Stimulated activated CD8-positive, alpha-beta memory T cell treated with anti-CD3 and anti-CD28 coated beads, Interleukin-12 subunit alpha, Interleukin-12 subunit beta, amount 100 ng/mL, for 1 hour (primary cell): ENCODE measurements around the gene PAWR.
"Not testable (repeated sequence)": the region's sequence is repeated elsewhere in the genome, so short reads cannot be mapped to it uniquely, and the experiment has no call there.

Experiments used
- DNase-seq: peaks from one replicate; pipeline ENCODE4 v3.0.0-alpha.2; 2020; ENCODE audit warnings: low read depth

The PAWR gene

GRCh38 chr12:79591988-79592387, 98.8 kb downstream of the PAWR start:
- DNase-seq = no peak

DNA sequence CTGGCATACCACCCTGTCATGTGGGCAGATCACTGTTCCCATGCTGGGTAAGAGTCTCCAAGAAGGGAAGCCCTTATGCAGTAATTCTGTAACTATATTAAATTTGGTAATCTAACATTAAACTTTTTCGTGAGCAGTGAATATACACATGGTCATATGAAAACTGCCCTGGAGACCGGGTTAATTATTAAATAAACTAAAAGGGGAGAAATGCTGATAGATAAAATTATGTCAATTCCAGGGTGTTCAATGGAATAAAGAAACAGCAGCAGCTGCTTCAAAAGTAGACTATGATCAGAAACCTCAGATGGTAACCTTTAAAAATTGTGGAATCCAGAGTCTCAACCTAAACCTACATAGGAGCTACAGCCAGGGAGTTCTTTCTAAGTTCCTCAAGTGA, 100.0 kb downstream of the PAWR start:
- no peak for DNase-seq

DNA sequence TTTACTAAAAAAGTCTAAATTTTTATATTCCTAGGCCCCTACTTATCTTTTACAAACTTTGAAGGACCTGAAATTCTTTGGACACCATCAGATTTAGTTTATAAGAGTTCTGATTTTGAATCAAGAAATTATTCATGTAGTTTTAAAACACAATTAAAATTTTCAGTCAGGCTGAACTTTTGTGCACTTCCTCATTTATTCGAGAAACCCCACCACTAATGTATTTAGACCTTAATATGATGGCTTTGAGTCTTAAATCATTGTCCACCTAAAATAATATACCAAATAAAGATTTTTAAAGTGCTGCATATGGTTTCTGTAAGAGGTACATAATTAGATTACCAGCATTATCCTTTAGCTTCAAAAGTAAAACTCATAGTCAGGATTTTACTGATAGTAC, 103.4 kb downstream of the PAWR start:
- DNase-seq = no peak

GRCh38 chr12:79585147-79585546, 105.6 kb downstream of the PAWR start:
- no peak for DNase-seq

DNA sequence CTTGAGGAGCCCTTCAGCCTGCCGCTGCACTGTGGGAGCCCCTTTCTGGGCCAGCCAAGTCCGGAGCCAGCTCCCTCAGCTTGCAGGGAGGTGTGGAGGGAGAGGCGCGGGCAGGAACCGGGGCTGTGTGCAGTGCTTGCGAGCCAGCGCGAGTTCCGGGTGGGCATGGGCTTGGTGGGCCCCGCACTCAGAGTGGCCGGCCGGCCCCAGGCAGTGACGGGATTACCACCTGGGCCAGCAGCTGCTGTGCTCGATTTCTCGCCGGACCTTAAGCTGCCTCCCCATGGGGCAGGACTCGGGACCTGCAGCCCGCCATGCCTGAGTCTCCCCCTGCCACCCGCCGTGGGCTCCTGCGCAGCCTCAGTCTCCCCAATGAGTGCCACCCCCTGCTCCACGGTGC, 116.9 kb downstream of the PAWR start:
- no peak for DNase-seq

- DNase-seq = no peak
These were observed 121.1 kb downstream of the PAWR start for GRCh38 chr12:79569679-79570078.

DNA sequence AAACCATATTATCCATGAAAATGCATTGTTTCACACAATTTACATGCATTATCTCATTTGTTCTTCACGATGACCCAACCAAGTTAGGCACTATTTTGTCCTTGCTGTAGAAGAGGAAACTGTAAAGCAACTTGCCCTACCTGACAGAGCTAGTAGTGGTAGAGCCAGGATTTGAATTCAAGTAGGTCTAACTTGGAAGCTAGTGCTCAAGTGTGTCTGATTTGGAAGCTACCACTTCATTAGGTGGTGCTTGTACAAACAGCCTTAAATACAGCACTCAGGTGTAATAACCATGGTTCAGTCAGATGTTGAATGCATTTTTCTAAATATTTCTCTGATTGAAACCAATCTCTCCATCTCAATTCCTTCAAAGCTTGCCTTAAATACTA, 123.6 kb downstream of the PAWR start:
- DNase-seq = no peak

DNA sequence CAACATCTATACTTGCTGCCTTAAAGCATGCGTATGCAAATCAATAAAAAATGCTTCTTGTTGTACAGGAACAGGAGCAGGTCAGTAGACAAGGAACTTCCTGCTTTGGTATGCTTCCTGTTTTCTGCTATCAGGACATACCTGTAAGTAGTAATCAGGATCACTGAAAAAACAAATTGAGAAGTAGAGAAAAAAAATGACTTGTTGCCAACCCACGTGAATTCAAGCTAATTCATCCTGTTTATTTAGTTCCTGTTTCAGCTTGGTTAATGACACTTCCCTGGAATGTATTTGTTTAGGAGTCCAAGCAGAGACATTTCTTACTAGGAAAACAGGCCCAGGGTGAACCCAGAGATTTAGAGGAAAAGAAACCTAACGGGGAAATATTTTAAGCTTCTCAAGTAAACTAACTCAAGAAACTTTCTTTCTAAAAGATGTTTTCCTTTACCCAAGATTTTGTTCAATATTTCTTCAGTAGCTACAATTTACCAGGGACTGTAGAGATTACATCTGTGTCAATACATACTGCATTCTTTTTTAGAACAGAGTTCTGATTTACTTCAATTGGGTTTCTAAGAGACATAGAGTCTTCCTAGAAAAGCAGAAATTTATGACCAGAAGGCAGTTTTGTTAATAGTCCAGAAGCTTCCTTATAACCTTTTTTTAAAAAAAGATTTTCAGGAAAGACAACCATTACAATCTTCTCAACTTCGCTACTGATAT, 124.2 kb downstream of the PAWR start:
- DNase-seq = no peak

DNA sequence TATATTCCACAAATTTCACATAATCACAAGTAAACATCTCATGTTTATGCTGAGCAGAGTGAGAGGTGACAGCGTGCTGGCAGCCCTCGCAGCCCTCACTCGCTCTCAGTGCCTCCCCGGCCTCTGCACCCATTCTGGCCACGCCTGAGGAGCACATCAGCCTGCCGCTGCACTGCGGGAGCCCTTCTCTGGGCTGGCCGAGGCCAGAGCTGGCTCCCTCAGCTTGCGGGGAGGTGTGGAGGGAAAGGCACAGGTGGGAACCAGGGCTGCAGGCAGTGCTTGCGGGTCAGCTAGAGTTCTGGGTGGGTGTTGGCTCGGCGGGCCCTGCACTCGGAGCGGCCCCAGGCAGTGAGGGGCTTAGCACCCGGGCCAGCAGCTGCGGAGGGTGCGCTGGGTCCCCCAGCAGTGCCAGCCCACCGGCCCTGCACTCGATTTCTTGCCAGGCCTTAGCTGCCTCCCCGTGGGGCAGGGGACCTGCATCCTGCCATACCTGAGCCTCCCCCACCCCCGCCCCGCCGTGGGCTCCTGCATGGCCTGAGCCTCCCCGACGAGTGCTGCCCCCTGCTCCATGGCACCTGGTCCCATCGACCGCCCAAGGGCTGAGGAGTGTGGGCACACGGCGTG, 125.9 kb downstream of the PAWR start:
- not testable (repeated sequence) for DNase-seq

GRCh38 chr12:79563021-79563740, 127.6 kb downstream of the PAWR start:
- no peak for DNase-seq

DNA sequence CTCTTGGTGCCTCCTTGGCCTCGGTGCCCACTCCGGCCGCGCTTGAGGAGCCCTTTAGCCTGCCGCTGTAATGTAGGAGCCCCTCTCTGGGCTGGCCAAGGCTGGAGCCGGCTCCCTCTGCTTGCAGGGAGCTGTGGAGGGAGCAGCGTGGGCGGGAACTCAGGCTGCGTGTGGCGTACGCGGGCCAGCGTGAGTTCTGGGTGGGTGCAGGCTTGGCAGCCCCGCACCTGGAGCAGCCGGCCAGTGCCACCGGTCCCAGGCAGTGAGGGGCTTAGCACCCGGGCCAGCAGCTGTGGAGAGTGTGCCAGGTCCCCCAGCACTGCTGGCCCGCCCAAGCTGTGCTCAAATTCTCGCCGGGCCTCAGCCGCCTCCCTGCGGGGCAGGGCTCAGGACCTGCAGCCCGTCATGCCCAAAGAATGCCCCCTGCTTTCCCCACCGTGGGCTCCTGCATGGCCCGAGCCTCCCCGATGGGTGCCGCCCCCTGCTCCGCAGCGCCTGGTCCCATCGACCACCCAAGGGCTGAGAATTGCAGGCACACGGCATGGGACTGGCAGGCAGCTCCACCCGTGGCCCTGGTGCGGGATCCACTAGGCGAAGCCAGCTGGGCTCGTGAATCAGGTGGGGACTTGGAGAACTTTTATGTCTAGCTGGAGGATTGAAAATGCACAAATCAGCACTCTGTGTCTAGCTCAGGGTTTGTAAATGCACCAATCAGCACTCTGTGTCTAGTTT, 129.2 kb downstream of the PAWR start:
- DNase-seq = no peak

DNA sequence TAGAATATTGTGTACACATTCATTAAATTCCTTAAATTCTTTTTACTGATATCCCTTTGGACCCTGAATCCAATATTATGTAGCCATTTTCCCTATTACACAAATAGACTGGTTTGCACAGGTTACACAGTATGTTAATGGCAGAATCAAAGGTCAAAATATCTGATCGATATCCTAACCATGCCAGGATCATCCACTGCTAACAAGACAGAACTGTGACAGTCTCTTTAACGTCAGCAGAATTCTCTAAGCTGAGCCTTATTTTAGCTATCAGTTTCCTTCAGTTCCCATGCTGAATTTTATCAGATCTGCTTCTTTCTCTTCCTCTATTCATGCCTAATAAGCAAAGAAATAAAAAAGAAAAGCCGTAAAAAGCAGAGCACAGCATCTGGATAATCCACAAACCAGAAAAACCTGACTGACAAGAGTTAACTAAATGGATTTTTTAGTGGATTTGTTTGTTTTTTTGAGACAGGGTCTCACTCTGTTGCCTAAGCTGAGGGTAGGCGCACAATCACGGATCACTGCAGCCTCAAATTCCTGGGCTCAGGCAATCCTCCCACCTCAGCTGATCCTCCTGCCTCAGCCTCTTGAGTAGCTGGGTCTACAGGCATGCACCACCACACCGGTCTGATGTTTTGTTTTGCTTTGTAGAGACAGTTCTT, 130.4 kb downstream of the PAWR start:
- DNase-seq = no peak

DNA sequence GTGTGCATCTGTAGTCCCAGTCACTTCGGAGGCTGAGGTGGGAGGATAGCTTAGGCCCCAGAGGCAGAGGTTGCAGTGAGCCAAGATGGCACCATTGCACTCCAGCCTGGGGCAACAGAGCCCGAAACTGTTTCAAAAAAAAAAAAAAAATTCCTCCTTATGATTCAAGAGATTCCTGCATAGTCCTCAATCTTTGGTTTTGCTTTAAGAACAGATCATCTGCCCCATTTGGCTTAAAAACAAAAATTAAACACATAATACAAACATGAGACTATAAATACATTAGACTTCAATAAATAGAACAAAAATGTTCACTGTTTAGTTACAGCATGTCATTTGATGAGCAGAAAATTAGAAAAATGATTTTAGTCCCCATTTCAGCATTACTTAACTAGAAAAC, 131.2 kb downstream of the PAWR start:
- DNase-seq = no peak

GRCh38 chr12:79558924-79559469, 131.8 kb downstream of the PAWR start:
- no peak for DNase-seq

DNA sequence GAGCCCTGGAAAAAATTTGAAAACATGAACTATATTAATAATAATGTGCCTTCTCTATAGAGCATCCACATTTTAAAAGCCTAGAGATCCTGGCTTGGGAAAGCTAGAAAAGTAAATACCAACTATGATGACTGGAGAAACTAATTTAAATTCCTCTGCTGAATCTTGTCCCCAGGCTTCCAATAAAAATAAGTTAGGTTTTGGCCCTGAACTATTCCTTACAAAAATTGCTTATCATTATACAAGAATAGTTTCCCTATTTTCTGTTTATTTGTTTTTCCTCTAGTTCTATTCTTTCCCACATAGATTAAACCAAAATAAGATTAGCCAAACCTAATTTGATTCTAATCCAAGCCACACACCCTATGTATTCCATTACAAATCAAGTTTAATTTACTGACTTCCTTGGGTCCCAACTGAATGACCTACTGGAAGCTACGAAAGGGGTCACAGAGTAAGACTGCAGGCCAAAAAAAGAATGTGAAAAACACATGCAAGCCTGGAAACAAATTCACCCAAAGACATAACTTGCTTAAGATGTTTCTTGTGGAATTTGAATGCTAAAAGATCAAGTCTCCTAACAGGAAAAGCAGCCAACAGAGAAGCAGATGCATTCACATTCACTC, 133.0 kb downstream of the PAWR start:
- no peak for DNase-seq

DNA sequence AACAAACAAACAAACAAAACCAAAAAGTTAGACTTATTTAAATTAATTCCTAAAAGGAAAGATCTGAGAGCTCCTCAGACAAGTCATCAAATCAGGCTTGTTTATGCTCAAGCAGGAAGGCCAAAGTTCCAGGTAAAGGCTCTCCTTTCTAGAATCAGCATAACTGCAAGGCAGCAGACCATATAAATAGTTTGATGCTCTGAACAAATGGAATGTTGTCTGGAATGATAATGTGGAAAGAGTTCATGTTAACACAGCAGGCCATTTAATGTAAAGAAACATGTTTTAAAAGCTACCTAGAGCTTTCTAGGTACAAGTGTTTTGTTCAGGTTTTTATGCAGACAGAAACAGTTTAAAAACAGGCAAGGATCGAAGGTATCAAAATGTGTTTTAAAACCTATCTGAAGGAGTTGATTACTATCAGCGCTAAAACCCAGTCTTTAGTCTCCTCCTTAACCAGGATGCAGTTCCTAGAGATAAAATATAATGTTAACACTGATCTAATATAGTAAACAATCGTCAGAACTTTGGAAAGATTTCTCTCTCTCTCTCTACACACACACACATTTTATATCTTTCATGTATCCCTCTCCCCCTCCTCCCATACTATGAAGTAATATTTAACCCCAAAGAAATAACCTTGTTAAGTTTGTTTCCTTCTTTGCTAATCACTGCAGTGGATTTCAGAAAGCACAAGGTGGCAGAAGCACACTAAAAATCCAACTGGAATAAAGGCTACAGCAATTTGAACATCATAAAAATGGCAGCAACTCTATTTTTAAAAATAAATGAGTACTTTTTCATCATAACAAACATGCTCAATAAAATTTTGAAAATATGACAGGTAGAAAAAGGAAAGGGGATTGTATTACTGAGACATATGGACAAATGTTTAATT, 135.5 kb downstream of the PAWR start:
- DNase-seq = no peak

- DNase-seq = no peak
These were observed 136.7 kb downstream of the PAWR start for GRCh38 chr12:79553863-79554574.

DNA sequence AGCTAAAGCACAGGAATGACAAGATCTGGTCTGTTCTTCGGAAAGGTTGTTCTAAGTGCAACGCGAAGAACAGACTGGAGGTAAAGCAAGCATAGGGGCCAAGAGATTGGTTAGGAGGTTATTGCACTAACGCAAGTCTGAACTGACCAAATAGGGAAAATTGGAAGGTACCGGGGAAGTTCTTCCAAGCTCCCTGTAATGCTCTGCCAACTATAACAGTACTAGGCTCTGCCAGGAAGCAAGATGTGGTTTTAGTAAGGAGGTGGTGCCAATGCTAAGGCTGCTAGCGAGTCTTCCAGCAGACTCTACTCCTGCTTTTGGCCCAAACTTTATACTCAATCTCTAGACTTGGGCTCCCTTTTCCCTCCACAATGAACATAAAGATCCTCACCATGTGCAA, 138.6 kb downstream of the PAWR start:
- no peak for DNase-seq

DNA sequence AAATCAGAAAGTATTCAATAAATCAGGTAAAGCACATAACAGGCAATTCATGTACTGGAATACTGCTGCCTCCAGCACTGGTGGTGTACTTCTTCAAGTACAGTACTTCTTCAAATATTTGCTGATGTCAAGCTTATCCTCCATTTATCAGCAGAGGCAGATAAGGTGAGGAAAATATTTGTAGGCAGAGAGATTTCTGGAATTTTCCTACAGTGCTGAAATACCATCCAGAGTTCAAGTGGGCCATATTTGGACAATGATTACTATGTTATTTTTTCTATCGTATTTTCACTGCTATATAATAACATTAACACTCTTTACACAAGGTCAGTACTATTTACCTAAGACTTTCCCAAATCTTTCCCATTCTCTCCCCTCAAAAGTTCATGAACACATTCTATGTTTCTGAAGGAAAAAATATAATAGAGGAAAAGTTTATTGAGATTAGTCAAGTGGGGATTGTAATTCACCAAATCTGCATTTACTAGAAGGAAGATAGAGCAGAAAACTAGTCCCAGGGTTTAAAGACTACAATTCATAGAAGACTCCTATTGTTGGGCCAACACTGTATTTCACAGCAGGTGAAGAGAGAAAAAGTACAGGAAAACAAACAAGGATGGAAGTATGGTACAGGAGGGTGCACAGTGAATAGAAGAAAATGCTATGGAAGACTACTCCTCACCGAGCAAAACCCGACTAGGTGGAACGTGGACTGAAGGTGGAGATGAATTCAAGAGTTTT, 141.1 kb downstream of the PAWR start:
- DNase-seq = no peak
